ENCODE results near the gene GLMN.

DNA sequence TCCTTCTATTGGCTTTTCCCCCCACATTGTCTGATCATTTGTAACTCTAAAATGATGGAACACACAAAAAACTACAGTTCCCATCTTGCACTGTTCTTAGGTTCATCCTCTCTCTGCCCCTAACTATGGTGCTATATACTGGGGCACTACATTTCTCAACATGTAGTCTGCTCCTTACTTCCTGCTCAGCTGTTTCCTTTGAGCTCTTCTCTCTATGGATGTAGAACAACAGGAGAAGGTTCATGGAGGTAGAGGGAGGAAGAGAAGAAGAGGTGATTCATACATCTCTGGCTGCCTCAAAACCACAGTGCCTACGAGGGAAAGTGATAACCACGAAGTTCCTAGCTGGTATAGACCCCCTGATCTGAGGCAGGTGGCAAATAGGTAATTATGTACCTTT, 88.1 kb downstream of the GLMN start:
- TF ChIP-seq, protein P1, sequence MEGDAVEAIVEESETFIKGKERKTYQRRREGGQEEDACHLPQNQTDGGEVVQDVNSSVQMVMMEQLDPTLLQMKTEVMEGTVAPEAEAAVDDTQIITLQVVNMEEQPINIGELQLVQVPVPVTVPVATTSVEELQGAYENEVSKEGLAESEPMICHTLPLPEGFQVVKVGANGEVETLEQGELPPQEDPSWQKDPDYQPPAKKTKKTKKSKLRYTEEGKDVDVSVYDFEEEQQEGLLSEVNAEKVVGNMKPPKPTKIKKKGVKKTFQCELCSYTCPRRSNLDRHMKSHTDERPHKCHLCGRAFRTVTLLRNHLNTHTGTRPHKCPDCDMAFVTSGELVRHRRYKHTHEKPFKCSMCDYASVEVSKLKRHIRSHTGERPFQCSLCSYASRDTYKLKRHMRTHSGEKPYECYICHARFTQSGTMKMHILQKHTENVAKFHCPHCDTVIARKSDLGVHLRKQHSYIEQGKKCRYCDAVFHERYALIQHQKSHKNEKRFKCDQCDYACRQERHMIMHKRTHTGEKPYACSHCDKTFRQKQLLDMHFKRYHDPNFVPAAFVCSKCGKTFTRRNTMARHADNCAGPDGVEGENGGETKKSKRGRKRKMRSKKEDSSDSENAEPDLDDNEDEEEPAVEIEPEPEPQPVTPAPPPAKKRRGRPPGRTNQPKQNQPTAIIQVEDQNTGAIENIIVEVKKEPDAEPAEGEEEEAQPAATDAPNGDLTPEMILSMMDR (optimal IDR thresholded peaks at IDR 0.05 in 1 of 3, IDR thresholded peaks at IDR 0.05 in 1 of 3, conservative IDR thresholded peaks at IDR 0.05 in 1 of 3; ENCODE audit: extremely low read depth in 1 of 3, insufficient read depth in 2 of 3, low read length in 3 of 3) = no peak
- TF ChIP-seq EZH2 (IDR thresholded peaks at IDR 0.05; ENCODE audit: low read length) = no peak
